Measurements from ENCODE around the gene PSMD5.

- TF ChIP-seq CTCF (IDR thresholded peaks at IDR 0.05; ENCODE audit: insufficient read depth, low read length, poor library complexity, severe bottlenecking) (no peak), EZH2phosphoT487 (conservative IDR thresholded peaks at IDR 0.05; ENCODE audit: low read length) (no peak)
Measured at GRCh38 chr9:120842685-120843485, at the start of gene PSMD5.

Measured in SU-DHL-6 (cell line).